GM18517 (cell line): Measurements from ENCODE around the gene ACOXL.
"Not testable (repeated sequence)": the region's sequence is repeated elsewhere in the genome, so short reads cannot be mapped to it uniquely, and the experiment has no call there.

Experiments
- ATAC-seq: cut with Tn5 transposase; IDR thresholded peaks from one replicate; pipeline ENCODE4 v1.9.1; 2021; ENCODE audit warnings: mild to moderate bottlenecking, moderate library complexity; ENCODE audit not compliant: unreplicated experiment

The ACOXL gene

GRCh38 chr2:111050701-111051376, 318.5 kb downstream of the ACOXL start:
- no peak for ATAC-seq

- ATAC-seq, result no peak
Observed at GRCh38 chr2:111052621-111053020, 320.2 kb downstream of the ACOXL start.

- ATAC-seq, result no peak
Observed at GRCh38 chr2:111053266-111053665, 320.9 kb downstream of the ACOXL start.

- ATAC-seq, result no peak
Observed at GRCh38 chr2:111053825-111054515, 321.6 kb downstream of the ACOXL start.

- peak; percentile 78 for ATAC-seq
Observed at GRCh38 chr2:111054791-111055691, 322.7 kb downstream of the ACOXL start.

GRCh38 chr2:111055735-111056134, 323.4 kb downstream of the ACOXL start:
- ATAC-seq, result no peak

GRCh38 chr2:111057045-111057444, 324.7 kb downstream of the ACOXL start:
- ATAC-seq, result no peak

- no peak for ATAC-seq
Observed at GRCh38 chr2:111057721-111058120, 325.3 kb downstream of the ACOXL start.

GRCh38 chr2:111058264-111058663, 325.9 kb downstream of the ACOXL start:
- ATAC-seq, result no peak

GRCh38 chr2:111061191-111061590, 328.8 kb downstream of the ACOXL start:
- ATAC-seq, result no peak

- ATAC-seq, result peak; percentile 77
Observed at GRCh38 chr2:111062417-111062816, 330.0 kb downstream of the ACOXL start.

GRCh38 chr2:111066062-111066593, 333.8 kb downstream of the ACOXL start:
- no peak for ATAC-seq

GRCh38 chr2:111068435-111069058, 336.2 kb downstream of the ACOXL start:
- ATAC-seq, result no peak

GRCh38 chr2:111069722-111070121, 337.3 kb downstream of the ACOXL start:
- no peak for ATAC-seq

GRCh38 chr2:111071600-111072171, 339.3 kb downstream of the ACOXL start:
- no peak for ATAC-seq

- ATAC-seq, result no peak
Observed at GRCh38 chr2:111072220-111072871, 340.0 kb downstream of the ACOXL start.

- not testable (repeated sequence) for ATAC-seq
Observed at GRCh38 chr2:111082659-111083058, 350.3 kb downstream of the ACOXL start.

GRCh38 chr2:111091811-111092211, 359.4 kb downstream of the ACOXL start:
- no peak for ATAC-seq

GRCh38 chr2:111094691-111095090, 362.3 kb downstream of the ACOXL start:
- no peak for ATAC-seq

- no peak for ATAC-seq
Observed at GRCh38 chr2:111095434-111095833, 363.1 kb downstream of the ACOXL start.
